Neural cell (in vitro differentiated cells): Measurements from ENCODE around the gene ZNF787. TPM values are rescaled to one million over a fixed set of nuclear protein-coding genes. Genes with fewer than 3 reads are reported as not detected.

Experiments
- H2AFZ ChIP-seq: fragments of 200-600, 300-800 bp; sonication (generic), shearing (Covaris generic); 2 replicates; pipeline ENCODE4 v1.6.0; 2014; ENCODE audit warnings: low read depth, mild to moderate bottlenecking, antibody characterized with exemption, low read length, moderate library complexity
- H3F3A ChIP-seq: fragments of 200-600 bp; shearing (Covaris generic); 2 replicates; pipeline ENCODE4 v1.6.1; 2016; ENCODE audit warnings: mild to moderate bottlenecking, moderate library complexity, mixed read lengths, antibody characterized with exemption, low read length; ENCODE audit not compliant: insufficient read depth, poor library complexity, severe bottlenecking
- H3K27ac ChIP-seq: fragments of 200-600, 300-800 bp; sonication (generic), shearing (Covaris generic); 2 replicates; pipeline ENCODE4 v1.5.1; 2014; ENCODE audit warnings: mild to moderate bottlenecking, low read length, moderate library complexity
- H3K27me3 ChIP-seq: fragments of 300-800, 200-600 bp; sonication (generic), shearing (Covaris generic); 2 replicates; pipeline ENCODE4 v1.6.0; 2014; ENCODE audit warnings: mild to moderate bottlenecking, low read depth, low read length, moderate library complexity; ENCODE audit not compliant: insufficient read depth
- H3K36me3 ChIP-seq: fragments of 300-800, 200-600 bp; sonication (generic), shearing (Covaris generic); 2 replicates; pipeline ENCODE4 v1.5.1; 2014; ENCODE audit warnings: mild to moderate bottlenecking, antibody characterized with exemption, low read length, moderate library complexity; ENCODE audit not compliant: insufficient read depth
- H3K4me2 ChIP-seq: fragments of 300-800, 200-600 bp; sonication (generic), shearing (Covaris generic); 2 replicates; pipeline ENCODE4 v1.6.0; 2014; ENCODE audit warnings: mild to moderate bottlenecking, low read length
- H3K4me3 ChIP-seq: fragments of 300-800, 200-600 bp; sonication (generic), shearing (Covaris generic); 2 replicates; pipeline ENCODE4 v1.5.1; 2014; ENCODE audit warnings: mild to moderate bottlenecking, low read length, moderate library complexity
- H3K79me2 ChIP-seq: fragments of 200-600 bp; shearing (Covaris generic); replicated peaks from 2 replicates; pipeline ENCODE4 v1.6.0; 2014; ENCODE audit warnings: mild to moderate bottlenecking, low read length, moderate library complexity; ENCODE audit not compliant: insufficient read depth
- H3K9ac ChIP-seq: fragments of 300-800, 200-600 bp; sonication (generic), shearing (Covaris generic); 2 replicates; pipeline ENCODE4 v1.6.1; 2016; ENCODE audit warnings: mild to moderate bottlenecking, low read length, mixed read lengths
- H3K9me2 ChIP-seq: fragments of 200-600 bp; shearing (Covaris generic); 2 replicates; pipeline ENCODE4 v1.6.1; 2016; ENCODE audit warnings: mild to moderate bottlenecking, low read length, mixed read lengths; ENCODE audit not compliant: insufficient read depth
- H3K9me3 ChIP-seq: fragments of 200-600, 300-800 bp; sonication (generic), shearing (Covaris generic); 2 replicates; pipeline ENCODE4 v1.6.1; 2016; ENCODE audit warnings: mild to moderate bottlenecking, mixed run types, low read length, moderate library complexity, mixed read lengths
- H4K20me1 ChIP-seq: fragments of 200-600 bp; shearing (Covaris generic); 2 replicates; pipeline ENCODE4 v1.6.1; 2016; ENCODE audit warnings: mild to moderate bottlenecking, mixed run types; ENCODE audit not compliant: insufficient read depth
- EP300 ChIP-seq: fragments of 450-650 bp; conservative IDR thresholded peaks from 2 replicates; pipeline ENCODE4 v1.6.1; 2014; ENCODE audit warnings: antibody characterized with exemption, mild to moderate bottlenecking, moderate library complexity; ENCODE audit not compliant: poor library complexity, severe bottlenecking
- EZH2 ChIP-seq: fragments of 200-600, 300-800 bp; shearing (Covaris generic), sonication (generic); IDR thresholded peaks from 2 replicates; pipeline ENCODE4 v1.6.1; 2014; ENCODE audit warnings: antibody characterized with exemption, low read length, borderline replicate concordance, mild to moderate bottlenecking; ENCODE audit not compliant: insufficient read depth, poor library complexity, severe bottlenecking
- MXI1 ChIP-seq: fragments of 450-650 bp; conservative IDR thresholded peaks from 2 replicates; pipeline ENCODE4 v1.6.1; 2014; ENCODE audit warnings: antibody characterized with exemption, mild to moderate bottlenecking; ENCODE audit not compliant: poor library complexity, severe bottlenecking
- POLR2AphosphoS5 ChIP-seq: IDR thresholded peaks from 2 replicates; pipeline ENCODE4 v1.6.1; 2012
- RAD21 ChIP-seq: fragments of 450-650 bp; conservative IDR thresholded peaks from 2 replicates; pipeline ENCODE4 v1.6.1; 2014; ENCODE audit warnings: antibody characterized with exemption, mild to moderate bottlenecking, moderate library complexity
- SMC3 ChIP-seq: fragments of 450-650 bp; conservative IDR thresholded peaks from 2 replicates; pipeline ENCODE4 v1.6.1; 2014; ENCODE audit warnings: antibody characterized with exemption, mild to moderate bottlenecking, moderate library complexity; ENCODE audit not compliant: poor library complexity
- TAF1 ChIP-seq: IDR thresholded peaks from 2 replicates; pipeline ENCODE4 v1.6.1; 2012; ENCODE audit warnings: low read depth
- polyA plus RNA-seq: library from polyadenylated mRNA; depleted of rRNA; stranded (reverse); fragments of >200 nt; gene quantifications from 2 replicates; pipeline ENCODE4 v1.2.3, GENCODE V29; 2014
- TF ChIP-seq, protein P1 (sequence below): IDR thresholded peaks from 2 replicates; pipeline ENCODE4 v1.6.1; 2012; ENCODE audit warnings: borderline replicate concordance
- TF ChIP-seq, protein P2 (sequence below): fragments of 450-650 bp; IDR thresholded peaks from 2 replicates; pipeline ENCODE4 v1.5.1; 2014; ENCODE audit warnings: antibody characterized with exemption, mild to moderate bottlenecking, moderate library complexity; ENCODE audit not compliant: poor library complexity, severe bottlenecking

The ZNF787 gene
- polyA plus RNA-seq, 1 donor from 2014 or later = 11.4 TPM

DNA sequence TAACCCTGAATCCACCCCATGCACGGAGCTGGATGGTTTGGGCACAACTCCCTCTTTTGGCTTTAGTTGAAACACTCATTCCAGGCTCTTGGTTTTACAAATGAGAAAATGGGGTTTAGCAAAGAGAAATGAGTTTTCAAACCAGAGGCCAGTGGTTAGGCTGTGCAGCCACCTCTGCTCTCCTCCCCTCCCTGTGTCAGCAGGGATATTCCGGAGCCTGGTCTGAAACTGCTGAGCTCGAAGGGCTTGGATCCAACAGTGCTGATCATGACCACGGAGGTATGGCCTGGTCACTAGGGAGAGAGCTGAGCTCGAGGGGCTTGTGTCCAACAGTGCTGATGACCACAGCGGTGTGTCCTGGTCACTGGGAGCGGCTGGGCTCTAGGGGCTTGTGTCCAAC, 41.5 kb downstream of the ZNF787 start:
- Histone ChIP-seq H3K4me3 (no peak overlapping the region), H3K36me3 (no peaks in the 10 kb centered on the region), H3K9me2 (no peaks in the 10 kb centered on the region), H4K20me1 (no peaks in the 10 kb centered on the region), H3K79me2 (no peaks in the 10 kb centered on the region), H3K27ac (no peak overlapping the region), H3K27me3 (no peaks in the 10 kb centered on the region), H3F3A (no peaks in the 10 kb centered on the region), H3K4me2 (no peak overlapping the region), H2AFZ (no peak overlapping the region), H3K9me3 (no peaks in the 10 kb centered on the region), H3K9ac (no peak overlapping the region)
- no peak for TF ChIP-seq EZH2
- no peak for TF ChIP-seq POLR2AphosphoS5
- TF ChIP-seq EP300 = no peak
- no peak for TF ChIP-seq TAF1
- TF ChIP-seq, protein P1, sequence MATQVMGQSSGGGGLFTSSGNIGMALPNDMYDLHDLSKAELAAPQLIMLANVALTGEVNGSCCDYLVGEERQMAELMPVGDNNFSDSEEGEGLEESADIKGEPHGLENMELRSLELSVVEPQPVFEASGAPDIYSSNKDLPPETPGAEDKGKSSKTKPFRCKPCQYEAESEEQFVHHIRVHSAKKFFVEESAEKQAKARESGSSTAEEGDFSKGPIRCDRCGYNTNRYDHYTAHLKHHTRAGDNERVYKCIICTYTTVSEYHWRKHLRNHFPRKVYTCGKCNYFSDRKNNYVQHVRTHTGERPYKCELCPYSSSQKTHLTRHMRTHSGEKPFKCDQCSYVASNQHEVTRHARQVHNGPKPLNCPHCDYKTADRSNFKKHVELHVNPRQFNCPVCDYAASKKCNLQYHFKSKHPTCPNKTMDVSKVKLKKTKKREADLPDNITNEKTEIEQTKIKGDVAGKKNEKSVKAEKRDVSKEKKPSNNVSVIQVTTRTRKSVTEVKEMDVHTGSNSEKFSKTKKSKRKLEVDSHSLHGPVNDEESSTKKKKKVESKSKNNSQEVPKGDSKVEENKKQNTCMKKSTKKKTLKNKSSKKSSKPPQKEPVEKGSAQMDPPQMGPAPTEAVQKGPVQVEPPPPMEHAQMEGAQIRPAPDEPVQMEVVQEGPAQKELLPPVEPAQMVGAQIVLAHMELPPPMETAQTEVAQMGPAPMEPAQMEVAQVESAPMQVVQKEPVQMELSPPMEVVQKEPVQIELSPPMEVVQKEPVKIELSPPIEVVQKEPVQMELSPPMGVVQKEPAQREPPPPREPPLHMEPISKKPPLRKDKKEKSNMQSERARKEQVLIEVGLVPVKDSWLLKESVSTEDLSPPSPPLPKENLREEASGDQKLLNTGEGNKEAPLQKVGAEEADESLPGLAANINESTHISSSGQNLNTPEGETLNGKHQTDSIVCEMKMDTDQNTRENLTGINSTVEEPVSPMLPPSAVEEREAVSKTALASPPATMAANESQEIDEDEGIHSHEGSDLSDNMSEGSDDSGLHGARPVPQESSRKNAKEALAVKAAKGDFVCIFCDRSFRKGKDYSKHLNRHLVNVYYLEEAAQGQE = no peak
- no peak for TF ChIP-seq MXI1
- TF ChIP-seq, protein P2, sequence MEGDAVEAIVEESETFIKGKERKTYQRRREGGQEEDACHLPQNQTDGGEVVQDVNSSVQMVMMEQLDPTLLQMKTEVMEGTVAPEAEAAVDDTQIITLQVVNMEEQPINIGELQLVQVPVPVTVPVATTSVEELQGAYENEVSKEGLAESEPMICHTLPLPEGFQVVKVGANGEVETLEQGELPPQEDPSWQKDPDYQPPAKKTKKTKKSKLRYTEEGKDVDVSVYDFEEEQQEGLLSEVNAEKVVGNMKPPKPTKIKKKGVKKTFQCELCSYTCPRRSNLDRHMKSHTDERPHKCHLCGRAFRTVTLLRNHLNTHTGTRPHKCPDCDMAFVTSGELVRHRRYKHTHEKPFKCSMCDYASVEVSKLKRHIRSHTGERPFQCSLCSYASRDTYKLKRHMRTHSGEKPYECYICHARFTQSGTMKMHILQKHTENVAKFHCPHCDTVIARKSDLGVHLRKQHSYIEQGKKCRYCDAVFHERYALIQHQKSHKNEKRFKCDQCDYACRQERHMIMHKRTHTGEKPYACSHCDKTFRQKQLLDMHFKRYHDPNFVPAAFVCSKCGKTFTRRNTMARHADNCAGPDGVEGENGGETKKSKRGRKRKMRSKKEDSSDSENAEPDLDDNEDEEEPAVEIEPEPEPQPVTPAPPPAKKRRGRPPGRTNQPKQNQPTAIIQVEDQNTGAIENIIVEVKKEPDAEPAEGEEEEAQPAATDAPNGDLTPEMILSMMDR = no peak
- no peak for TF ChIP-seq SMC3
- TF ChIP-seq RAD21 = no peak

DNA sequence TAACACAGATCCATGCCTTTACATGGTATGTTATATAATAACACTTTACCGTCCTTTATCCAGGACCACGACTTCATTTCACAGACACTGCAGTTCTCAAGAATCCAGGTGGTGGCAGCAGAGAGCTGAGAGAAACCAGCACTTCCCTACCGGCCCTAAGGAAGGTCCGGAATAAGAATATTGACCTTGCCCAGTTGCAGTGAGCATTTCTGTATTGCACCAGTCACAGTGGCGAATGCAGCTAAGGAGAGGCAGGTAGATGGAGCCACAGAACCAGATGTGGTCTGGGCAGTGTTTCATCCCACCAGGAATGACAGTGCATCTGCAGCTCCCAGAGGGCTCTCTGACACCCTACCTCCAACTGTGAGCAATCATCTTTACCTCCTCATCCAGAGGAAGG, 44.6 kb downstream of the ZNF787 start:
- Histone ChIP-seq H3K79me2 (no peaks in the 10 kb centered on the region), H3F3A (no peaks in the 10 kb centered on the region), H3K4me3 (no peak overlapping the region), H3K27ac (no peak overlapping the region), H3K4me2 (no peak overlapping the region), H2AFZ (no peak overlapping the region), H3K27me3 (no peaks in the 10 kb centered on the region), H3K9me3 (no peaks in the 10 kb centered on the region), H4K20me1 (no peaks in the 10 kb centered on the region), H3K9ac (no peak overlapping the region), H3K36me3 (no peaks in the 10 kb centered on the region), H3K9me2 (no peaks in the 10 kb centered on the region)
- TF ChIP-seq, protein P2 = peak; percentile 79
- TF ChIP-seq EZH2 (no peak), SMC3 (peak; percentile 74), RAD21 (peak; percentile 74), TAF1 (no peak), MXI1 (no peak)
- TF ChIP-seq, protein P1 = no peak
